ENCODE data around the gene PJA2.

DNA sequence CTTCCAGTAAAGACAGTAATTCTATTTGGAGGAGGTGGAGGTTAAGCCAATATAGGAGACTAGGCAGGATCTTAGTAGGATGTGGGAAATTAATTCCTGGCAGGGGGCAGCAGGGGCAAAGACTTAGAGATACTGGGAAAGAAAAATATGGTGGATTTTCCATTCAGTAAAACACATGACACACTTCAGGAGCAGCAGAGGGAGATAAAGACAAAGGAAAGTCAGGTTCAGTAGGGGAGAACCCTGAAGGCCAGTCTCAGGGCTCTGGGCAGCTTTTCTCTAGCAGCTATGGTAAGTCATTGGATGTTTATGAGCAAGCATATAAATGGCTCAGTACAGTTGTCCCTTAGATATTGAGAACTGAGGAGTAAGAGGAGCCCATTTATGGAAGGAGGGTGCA is 105.5 kb downstream of the PJA2 start:
- no peak for TF ChIP-seq POLR2A (IDR thresholded peaks at IDR 0.05)
- TF ChIP-seq, protein P1, sequence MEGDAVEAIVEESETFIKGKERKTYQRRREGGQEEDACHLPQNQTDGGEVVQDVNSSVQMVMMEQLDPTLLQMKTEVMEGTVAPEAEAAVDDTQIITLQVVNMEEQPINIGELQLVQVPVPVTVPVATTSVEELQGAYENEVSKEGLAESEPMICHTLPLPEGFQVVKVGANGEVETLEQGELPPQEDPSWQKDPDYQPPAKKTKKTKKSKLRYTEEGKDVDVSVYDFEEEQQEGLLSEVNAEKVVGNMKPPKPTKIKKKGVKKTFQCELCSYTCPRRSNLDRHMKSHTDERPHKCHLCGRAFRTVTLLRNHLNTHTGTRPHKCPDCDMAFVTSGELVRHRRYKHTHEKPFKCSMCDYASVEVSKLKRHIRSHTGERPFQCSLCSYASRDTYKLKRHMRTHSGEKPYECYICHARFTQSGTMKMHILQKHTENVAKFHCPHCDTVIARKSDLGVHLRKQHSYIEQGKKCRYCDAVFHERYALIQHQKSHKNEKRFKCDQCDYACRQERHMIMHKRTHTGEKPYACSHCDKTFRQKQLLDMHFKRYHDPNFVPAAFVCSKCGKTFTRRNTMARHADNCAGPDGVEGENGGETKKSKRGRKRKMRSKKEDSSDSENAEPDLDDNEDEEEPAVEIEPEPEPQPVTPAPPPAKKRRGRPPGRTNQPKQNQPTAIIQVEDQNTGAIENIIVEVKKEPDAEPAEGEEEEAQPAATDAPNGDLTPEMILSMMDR (IDR thresholded peaks at IDR 0.05 in 8 of 11, conservative IDR thresholded peaks at IDR 0.05 in 3 of 11) = no peak
